Right atrium auricular region (tissue), 2 donors: ENCODE data around the gene ZNF536. TPM values are rescaled to one million over a fixed set of nuclear protein-coding genes. Genes with fewer than 3 reads are reported as not detected.

Experiments
- DNase-seq: peaks from one replicate; pipeline ENCODE4 v3.0.0-alpha.2; 2019; ENCODE audit warnings: low spot score
- H3K27ac ChIP-seq, 2 donors: fragments of 200-600 bp; sonication (generic); 1 replicate in 1 of 2; 2 replicates in 1 of 2; pipeline ENCODE4 v1.5.1; 2016 to 2019
- H3K27me3 ChIP-seq, 2 donors: fragments of 200-600 bp; sonication (generic); one replicate each; pipeline versions ENCODE4 v1.5.1 to v1.6.0; 2017 to 2019
- H3K36me3 ChIP-seq: fragments of 200-600 bp; sonication (generic); one replicate; pipeline ENCODE4 v1.5.1; 2016
- H3K4me1 ChIP-seq, 2 donors: fragments of 200-600 bp; sonication (generic); one replicate each; pipeline versions ENCODE4 v1.5.1 to v1.6.0; 2017 to 2019
- H3K4me3 ChIP-seq, 2 donors: fragments of 200-600 bp; sonication (generic); 1 replicate in 1 of 2; 2 replicates in 1 of 2; pipeline ENCODE4 v1.5.1; 2017 to 2019; ENCODE audit warnings: mild to moderate bottlenecking in 1 of 2, moderate library complexity in 1 of 2
- H3K9me3 ChIP-seq, 2 donors: fragments of 200-600 bp; sonication (generic); one replicate each; pipeline ENCODE4 v1.5.1; 2019
- CTCF ChIP-seq, 2 donors: fragments of 200-600 bp; sonication (generic); IDR thresholded peaks; one replicate each; pipeline ENCODE4 v1.5.1; 2019; ENCODE audit warnings: antibody characterized with exemption in 2 of 2
- total RNA-seq, 2 donors: library from RNA; depleted of rRNA; stranded (reverse); fragments of >200 nt; gene quantifications; one replicate each; pipeline ENCODE4 v1.1.0, GENCODE V29; 2016

Gene ZNF536
- total RNA-seq, 2 donors from 2014 or later: 1.9 to 2.7 TPM

- TF ChIP-seq CTCF (IDR thresholded peaks at IDR 0.05): no peak
- Histone ChIP-seq H3K9me3 (no peaks in the 10 kb centered on the region), H3K27me3 (no peaks in the 10 kb centered on the region), H3K4me3 (no peak overlapping the region), H3K4me1 (no peaks in the 10 kb centered on the region), H3K27ac (no peak overlapping the region), H3K36me3 (no peaks in the 10 kb centered on the region)
- no peak for DNase-seq
These were observed 153.2 kb downstream of the ZNF536 start for GRCh38 chr19:30525383-30525782.

GRCh38 chr19:30528919-30529318 lies 156.7 kb downstream of the ZNF536 start:
- Histone ChIP-seq H3K4me3 (no peak overlapping the region), H3K27ac (no peak overlapping the region), H3K27me3 (no peaks in the 10 kb centered on the region), H3K4me1 (no peaks in the 10 kb centered on the region), H3K9me3 (no peaks in the 10 kb centered on the region), H3K36me3 (no peaks in the 10 kb centered on the region)
- no peak for DNase-seq
- TF ChIP-seq CTCF (IDR thresholded peaks at IDR 0.05): no peak

- DNase-seq: no peak
- Histone ChIP-seq H3K36me3 (no peaks in the 10 kb centered on the region), H3K4me3 (no peak overlapping the region), H3K4me1 (no peaks in the 10 kb centered on the region), H3K27ac (no peak overlapping the region), H3K27me3 (no peaks in the 10 kb centered on the region), H3K9me3 (no peaks in the 10 kb centered on the region)
- TF ChIP-seq CTCF (IDR thresholded peaks at IDR 0.05): no peak
These were observed 157.7 kb downstream of the ZNF536 start for GRCh38 chr19:30529876-30530275.

- Histone ChIP-seq H3K27ac (no peak overlapping the region), H3K9me3 (no peaks in the 10 kb centered on the region), H3K4me1 (no peaks in the 10 kb centered on the region), H3K4me3 (no peak overlapping the region), H3K27me3 (no peaks in the 10 kb centered on the region), H3K36me3 (no peaks in the 10 kb centered on the region)
- no peak for DNase-seq
- no peak for TF ChIP-seq CTCF (IDR thresholded peaks at IDR 0.05)
These were observed 158.6 kb downstream of the ZNF536 start for GRCh38 chr19:30530751-30531150.

GRCh38 chr19:30535011-30535410 lies 162.8 kb downstream of the ZNF536 start:
- no peak for DNase-seq
- H3K4me1 ChIP-seq: no peaks in the 10 kb centered on the region
- H3K9me3 ChIP-seq: no peaks in the 10 kb centered on the region
- no peak overlapping the region for H3K4me3 ChIP-seq
- H3K36me3 ChIP-seq: no peaks in the 10 kb centered on the region
- no peak for TF ChIP-seq CTCF (IDR thresholded peaks at IDR 0.05)
- no peak overlapping the region for H3K27ac ChIP-seq
- no peaks in the 10 kb centered on the region for H3K27me3 ChIP-seq

GRCh38 chr19:30536975-30537374 lies 164.8 kb downstream of the ZNF536 start:
- DNase-seq: no peak
- H3K27ac ChIP-seq: no peak overlapping the region
- no peak overlapping the region for H3K4me3 ChIP-seq
- H3K27me3 ChIP-seq: no peaks in the 10 kb centered on the region
- H3K9me3 ChIP-seq: no peaks in the 10 kb centered on the region
- H3K4me1 ChIP-seq: no peaks in the 10 kb centered on the region
- no peak for TF ChIP-seq CTCF (IDR thresholded peaks at IDR 0.05)
- no peaks in the 10 kb centered on the region for H3K36me3 ChIP-seq
